Endometrium (tissue), 2 donors: ENCODE measurements around the gene RNU2-63P.
A peak's percentile ranks its signal among the peaks of the same experiment; 100 is the strongest.
"Not testable (repeated sequence)": the region's sequence is repeated elsewhere in the genome, so short reads cannot be mapped to it uniquely, and the experiment has no call there.

Experiments used
- FAIRE-seq: peaks from 2 replicates; lab custom pipeline; 2012; peaks lifted over from hg19 to GRCh38; lab: Jason Lieb, UNC
- donor health status: control.
- donor health status: control.

RNU2-63P gene

DNA sequence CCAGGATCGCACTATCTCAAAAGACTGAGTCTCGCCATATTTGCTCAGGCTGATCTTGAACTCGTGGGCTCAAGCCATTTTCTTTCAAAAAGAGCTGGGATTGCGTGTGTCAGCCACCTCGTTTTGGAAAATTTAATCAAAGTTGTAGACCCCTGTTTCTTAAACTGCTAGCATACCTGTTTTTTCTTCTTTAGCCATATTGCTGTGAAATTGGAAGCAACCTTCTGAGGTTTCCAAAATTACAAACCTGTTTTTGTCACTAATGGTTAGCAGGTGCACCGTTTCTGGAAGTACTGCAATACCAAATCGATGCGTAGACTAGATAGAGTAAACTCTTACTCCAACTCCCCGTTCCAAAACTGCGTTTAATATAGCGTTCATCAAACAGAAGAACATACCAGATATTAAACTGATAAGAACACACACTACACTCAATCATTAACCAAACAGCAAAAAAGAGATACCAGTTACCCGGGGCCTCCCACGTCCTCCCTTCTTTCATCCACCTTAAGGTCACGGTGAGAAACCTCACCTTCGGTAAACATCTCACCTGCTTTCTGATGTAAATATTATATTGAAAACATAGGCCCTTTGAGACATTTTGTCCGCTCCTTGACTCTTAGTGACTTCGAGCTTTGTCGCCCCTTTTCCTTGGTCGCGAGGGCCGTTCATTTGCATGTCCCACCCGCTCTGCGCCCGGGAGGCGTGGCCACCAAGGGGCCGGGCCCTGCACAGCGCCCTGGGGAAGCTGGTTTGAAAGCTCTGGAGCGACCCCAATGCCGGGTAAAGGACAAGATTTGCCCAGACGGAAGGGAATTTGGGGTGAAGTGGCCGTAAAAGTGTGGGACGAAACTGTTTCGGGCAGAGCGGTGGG, at the start of gene RNU2-63P:
RNU2-63P (minus strand) TSS at position 462 of the 874 bp plus-strand sequence.
- FAIRE-seq = no peak

DNA sequence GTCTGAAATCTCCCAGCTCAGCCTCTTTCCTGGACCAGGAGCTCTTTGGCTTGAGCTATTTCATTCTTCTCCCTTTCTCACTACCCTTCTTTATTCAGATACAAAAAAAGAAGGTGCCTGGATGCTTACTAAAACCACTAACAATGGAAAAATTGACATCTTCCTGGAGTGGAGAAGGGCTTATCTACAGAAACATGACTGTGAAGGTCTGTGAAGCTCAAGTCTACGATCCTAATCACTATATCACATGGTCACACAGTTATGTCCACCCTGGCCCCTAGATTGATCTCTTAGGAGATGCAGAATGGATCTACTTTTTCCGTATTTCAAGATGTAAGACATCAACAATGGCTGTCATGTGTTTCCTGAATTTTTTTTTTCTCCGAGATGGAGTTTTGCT, 44.9 kb upstream of the RNU2-63P start:
- FAIRE-seq = no peak

DNA sequence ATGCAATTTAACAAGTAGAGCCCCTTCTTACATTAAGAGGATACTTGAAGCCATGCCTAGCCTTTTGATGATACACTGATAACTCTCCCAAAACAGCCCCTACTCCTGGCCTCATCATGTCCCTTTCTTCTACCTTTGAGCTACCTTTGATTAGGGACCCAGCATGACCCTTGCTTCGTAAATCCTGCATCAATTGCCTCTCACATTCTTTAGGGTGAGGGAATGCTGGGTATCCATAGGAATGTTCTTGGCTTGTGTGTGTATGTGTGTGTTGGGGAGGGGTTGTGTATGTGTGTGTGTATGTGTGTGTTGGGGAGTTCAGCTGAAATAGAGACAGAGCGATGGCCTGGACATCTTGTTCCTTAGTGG, 44.5 kb upstream of the RNU2-63P start:
- no peak for FAIRE-seq

DNA sequence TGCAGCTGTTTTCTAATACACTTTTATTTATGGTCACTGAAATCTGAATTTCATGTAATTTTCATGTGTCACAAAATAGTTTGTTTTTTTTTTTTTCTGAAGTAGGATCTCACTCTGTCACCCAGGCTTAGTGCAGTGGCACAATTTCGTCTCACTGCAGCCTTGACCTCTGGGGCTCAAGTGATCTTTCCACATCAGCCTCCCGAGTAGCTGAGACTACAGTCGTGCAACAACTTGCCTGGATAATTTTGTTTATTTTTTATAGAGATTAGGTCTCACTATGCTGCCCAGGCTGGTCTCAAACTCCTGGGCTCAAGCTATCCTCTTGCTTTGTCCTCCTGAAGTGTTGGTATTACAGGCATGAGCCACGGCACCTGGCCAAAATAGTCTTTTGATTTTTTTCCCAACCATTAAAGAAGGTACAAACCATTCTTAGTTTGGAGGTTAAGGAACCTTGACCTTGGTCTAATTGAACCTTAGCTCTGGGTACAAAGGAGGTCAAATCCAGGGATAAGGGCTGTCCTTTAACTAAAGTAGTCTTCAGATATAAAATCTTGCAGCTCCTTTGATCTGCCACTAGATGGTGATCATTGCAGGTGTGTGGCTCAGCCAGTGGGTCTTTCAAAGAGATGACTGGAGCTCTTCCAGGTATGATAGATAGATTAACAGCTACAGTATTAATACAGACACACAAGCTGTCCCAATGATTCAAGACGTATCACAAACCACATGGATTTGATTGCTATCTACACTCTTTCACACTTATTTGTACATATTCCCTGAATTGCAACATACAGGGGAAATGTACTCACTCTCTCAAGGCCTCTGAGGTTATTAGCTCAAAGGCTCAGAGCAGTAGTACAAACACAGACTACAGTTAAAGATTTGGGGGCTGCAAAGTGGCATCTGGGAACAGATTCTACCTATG, 43.9 kb upstream of the RNU2-63P start:
- no peak for FAIRE-seq

DNA sequence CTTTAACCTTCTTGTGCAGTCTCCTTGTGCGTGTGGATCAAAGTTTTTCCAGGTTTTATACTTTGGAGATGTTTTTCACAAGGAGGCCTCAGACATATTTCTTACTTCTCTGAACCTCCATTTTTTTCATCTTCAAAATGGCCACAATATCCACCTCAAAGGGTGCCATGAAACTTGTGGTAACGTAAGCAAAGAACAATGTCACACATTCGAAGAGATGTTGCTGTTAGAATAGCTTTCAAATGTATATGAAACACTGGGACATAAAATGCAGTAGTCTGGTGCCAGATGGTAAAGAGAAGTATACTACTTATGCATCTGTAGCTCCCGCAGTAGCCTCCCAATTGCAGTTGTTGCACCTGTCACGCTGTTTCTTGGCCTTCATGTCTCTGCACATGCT, 41.8 kb upstream of the RNU2-63P start:
- FAIRE-seq = no peak

DNA sequence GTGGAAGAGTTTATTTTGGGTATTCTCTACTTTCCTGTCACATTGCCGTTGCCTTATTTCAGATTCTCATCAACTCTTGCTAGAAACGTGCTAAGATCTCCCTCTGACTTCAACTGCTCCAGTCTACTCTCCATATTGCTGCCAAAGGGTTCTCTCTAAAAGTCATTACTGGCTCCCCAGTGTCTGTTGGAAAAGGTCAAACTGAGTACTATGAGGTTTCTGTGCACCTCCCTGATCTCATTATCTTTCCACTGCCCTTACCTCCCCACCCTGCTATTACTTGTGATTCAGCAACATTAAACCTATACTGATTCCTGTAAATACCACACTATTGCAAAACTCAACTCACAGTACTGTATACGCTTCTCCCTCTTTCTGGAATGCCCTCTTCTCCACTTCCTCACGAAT, 41.1 kb upstream of the RNU2-63P start:
- no peak for FAIRE-seq

DNA sequence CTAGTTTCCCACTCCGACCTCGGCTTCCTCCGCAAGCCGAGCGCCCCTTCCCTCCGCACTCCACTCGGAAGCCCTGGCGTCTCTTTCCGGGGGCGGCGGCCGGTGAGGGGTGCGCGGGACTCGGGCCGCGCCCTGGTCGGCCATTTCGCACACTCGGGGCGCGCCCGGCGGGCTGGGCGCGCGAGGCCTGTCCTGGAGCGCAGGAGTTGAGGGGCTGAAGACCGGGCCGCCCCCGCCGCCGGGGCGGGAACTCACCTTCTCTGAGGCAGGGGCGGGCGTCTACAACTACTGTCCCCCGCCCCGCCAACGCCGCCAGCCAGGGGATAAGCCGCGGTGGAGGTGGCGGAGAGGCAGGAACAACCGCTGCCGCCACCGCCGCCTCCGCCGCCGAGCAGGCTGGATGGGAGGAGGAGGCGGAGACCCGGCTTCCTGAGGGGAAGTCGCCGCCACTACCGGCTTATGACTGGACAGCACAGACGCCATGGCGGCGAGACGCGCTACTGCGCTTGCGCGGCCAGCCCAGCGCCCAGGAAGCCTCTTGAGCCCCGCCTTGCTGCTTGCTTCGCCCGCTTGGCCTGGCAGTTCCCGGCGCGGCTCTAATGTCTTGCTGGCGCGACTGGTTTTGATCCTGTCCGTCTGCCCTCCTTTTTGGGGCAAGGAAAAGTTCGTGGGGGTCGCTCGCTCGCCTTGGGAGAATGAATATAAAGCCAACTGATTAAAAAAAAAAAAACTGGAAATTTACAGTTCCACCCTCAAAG, 39.2 kb upstream of the RNU2-63P start, which contains the start of gene KRCC1:
KRCC1 (minus strand) TSS at position 413 of the 758 bp plus-strand sequence. CDS start 27,220 bp downstream, outside the sequence.
- FAIRE-seq = no peak

DNA sequence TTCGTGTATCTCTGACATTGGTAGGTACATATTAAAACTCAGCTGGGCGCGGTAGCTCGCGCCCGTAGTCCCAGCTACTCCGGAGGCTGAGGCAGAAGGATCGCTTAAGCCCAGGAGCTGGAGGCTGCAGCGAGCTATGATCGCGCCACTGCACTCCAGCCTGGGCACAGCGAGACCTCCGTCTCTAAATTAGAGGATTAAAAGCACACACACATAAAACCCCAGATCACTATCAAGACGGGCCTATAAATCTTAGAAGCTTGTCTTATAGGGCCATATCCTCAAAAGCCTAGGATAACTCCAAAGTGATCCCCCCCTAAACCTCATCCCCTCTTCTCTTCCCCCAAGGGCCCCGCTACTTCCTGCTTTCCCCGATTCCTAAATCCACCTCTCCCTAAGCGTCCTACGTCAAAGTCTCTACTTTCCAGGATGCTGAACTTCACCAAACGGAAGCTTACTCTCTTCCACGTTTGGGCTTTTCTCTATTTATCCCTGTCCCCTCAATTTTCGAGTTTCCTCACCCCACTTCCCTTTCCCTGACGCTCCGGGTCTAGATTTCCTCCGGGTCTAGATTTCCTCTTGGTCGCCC, 38.5 kb upstream of the RNU2-63P start:
- no peak for FAIRE-seq

DNA sequence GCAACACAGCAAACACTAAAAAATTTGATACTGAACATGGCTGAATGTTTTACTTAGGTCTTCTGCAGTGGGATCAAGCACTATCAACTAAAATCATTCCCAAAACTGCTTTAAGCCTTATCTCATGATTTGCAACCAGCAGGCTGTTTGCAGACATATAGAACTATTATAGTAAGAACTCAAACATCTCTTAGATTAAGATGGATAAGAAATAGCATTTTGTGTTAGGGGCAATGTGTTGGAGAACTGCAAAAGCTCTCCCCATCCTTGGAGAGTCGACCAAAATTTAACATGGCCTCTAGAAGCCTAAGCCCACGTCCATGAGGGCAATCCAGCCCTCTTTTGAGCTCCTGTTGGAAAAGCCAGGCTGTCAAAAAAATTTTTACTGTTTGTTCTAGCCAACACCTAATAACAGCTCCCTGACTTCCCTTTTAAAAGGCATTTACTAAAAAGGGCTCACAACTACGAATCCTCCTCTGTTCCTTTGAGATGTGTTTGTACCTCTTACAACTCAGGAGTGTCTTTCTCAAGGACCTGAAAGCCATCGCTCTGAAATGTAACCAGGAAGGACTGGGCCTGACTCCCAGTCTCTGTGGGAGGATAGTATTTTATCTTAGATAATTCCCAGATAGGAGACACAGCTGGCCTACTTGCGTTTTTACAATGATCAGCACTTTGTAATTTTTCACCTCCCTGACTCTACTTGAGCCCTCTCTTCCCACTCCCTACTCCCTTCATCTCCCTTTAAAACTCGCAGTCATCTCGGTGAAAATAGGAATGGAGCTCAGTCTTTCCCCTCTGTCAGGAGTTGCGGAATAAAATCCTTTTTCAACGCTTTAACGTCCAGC, 37.8 kb upstream of the RNU2-63P start:
- FAIRE-seq = no peak

DNA sequence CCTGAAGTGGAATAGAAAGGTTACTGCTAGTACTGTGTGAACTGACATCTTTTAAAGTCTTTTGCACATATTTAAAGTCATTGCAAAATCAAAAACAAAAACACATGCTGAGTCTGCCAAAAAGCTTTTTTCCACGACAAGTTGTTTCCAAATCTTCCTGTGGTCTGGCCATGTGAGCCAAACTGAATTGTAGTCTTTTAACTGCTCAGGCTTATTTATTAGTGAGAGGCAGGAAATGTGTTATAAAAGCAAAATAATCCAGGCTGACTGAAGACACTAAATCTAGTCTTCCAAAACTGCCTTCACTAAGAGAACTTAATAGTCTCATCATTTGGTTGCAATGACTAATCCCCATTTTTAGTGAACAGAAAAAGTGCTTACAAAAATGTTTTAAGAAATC, 36.9 kb upstream of the RNU2-63P start:
- peak; percentile 98 for FAIRE-seq

DNA sequence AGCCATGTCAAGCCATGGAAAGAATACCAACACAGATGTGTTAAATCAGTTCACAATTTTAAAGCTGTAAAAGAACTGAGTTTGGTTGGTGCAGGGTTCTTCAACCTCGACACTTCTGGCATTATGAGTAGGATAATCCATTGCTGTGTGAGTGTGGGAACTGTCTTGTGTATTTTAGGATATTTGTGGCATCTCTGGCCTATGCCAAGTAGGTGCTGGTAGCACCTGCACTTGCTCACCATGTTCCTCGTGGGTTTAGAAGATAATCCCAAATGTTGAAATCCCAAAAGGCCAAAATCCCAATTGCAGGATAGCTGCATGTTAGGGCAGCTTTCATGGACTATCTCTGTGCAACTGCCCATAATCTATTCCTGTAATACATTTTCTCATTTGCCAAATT, 35.4 kb upstream of the RNU2-63P start:
- no peak for FAIRE-seq

DNA sequence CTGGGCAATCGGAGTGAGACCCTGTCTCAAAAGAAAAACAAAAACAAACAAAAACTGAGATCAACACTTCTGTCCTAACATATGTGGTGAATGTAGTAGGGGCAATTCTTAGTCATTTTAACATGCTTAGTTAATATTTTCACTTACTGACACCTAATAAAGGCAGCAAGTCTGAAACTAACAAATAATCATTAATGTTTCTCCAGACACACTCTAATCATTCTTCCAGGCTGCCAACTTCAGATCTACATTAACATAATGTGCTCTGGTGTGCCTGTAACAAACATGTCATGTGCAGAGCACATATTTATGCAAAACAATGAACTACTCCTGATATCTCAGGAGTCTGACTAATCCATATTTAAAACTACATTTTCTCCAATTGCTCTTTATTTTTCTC, 33.3 kb upstream of the RNU2-63P start:
- FAIRE-seq = no peak

DNA sequence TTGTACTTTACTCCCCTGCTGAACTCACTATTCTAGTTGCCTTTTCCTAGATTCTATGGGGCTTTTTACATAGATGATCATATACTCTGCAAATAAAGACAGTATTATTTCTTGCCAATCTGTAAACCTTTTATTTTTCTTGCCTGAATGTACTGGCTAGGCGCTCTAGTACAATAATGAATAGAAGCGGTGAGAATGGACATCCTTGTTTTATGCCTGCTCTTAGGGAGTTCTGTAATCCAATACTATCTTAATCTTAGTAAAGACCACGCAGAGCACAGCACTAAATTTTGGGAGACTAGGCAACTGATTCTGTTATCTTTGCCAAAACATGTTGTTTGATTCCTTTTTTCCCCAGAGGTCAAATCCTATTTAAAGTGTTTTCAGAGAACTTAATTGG, 32.2 kb upstream of the RNU2-63P start:
- no peak for FAIRE-seq

DNA sequence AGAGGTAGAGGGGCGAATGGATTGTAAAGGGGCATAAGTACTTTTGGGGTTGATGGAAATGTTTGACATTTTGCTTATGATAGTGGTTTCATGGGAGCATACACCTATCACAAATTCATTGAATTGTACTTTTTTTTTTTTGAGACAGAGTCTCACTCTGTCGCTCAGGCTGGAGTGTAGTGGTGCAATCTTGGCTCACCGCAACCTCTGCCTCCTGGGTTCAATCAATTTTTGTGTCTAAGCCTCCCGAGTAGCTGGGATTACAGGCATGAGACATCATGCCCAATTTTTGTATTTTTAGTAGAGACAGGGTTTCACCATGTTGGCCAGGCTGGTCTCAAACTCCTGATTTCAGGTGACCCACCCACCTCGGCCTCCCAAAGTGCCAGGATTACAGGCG, 29.2 kb upstream of the RNU2-63P start:
- not testable (repeated sequence) for FAIRE-seq

DNA sequence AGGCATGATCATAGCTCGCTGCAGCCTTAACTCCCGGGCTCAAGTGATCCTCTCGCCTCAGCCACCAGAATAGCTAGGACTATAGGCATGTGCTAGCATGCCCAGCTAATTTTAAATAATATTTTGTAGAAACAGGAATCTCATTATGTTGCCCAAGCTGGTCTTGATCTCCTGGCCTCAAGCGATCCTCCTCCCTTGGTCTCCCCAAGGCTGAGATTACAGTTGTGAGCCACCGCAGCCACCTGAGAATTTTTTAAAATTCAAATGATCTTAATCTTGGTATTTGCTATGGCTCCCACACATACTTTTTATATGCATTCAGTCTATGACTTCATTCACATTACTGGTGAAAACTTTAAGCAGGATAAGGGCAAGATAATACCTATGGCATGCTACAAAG, 26.1 kb upstream of the RNU2-63P start:
- FAIRE-seq = no peak

DNA sequence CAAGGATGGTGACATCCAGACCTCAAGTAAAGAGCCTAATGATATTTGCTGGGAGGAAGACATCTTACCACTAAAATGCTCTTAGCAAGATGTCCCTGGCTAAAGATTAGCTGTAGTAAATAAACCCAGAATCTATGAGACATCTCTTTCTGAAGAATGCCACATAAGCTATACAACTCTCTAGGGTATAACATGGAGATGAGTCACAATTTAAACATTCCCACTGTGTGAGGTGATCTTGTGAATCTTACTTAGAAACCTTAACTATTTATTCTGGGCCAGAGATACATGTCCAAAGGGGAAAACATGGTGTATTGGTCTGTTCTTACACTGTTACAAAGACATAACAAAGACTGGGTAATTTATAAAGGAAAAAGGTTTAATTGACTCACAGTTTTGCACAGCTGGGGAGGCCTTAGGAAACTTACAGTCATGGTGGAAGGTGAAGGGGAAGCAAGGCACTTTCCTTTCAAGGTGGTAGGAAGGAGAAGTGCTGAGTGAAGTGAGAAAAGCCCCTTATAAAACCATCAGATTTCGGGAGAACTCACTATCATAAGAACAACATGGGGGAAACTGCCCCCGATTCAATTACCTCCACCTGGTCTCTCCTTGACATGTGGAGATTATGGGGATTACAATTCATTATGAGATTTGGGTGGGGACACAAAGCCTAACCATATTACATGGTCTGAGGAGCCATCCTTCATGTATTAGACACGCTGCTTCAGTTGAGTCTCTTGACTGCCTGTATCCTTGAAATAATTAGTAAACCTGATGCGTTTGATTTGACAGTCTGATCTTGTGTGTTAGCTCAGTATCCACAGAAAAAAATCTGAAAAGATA, 22.1 kb upstream of the RNU2-63P start:
- FAIRE-seq = no peak

DNA sequence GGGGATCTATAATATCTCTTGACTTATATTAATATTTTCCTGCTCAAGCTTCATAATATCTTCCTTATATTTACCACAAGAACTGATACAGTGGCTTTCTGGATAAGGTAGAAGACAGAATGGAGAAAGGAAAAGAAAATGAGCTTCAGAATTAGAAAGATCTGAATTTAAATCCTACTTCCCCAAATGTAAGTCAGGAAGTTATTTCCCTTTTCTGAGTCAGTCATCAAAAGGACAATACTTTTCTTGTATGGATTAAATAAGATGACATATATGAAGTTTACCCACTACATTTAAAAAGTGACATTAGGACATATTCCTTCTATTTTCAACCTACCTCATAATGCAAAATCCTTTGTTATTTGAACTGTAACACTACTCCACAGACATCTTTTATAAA, 20.3 kb upstream of the RNU2-63P start:
- FAIRE-seq = no peak

DNA sequence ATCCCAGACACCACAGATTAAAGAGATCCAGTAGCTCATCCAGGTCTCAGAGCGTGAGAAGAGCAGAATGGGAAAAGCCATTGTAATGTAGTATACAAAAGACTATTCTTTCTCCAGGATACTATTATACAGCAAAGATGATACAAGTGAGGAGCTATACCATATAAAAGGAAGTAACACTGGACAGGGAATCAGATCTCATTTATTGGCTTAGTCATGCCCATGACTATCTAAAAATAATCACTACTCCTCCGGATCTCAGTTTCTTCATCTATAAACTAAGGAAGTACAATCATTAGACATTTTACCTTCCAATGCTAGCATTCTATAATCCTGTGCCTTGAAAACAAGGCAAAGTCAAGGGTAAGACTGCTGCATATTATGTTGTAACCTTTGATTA, 19.8 kb upstream of the RNU2-63P start:
- no peak for FAIRE-seq

DNA sequence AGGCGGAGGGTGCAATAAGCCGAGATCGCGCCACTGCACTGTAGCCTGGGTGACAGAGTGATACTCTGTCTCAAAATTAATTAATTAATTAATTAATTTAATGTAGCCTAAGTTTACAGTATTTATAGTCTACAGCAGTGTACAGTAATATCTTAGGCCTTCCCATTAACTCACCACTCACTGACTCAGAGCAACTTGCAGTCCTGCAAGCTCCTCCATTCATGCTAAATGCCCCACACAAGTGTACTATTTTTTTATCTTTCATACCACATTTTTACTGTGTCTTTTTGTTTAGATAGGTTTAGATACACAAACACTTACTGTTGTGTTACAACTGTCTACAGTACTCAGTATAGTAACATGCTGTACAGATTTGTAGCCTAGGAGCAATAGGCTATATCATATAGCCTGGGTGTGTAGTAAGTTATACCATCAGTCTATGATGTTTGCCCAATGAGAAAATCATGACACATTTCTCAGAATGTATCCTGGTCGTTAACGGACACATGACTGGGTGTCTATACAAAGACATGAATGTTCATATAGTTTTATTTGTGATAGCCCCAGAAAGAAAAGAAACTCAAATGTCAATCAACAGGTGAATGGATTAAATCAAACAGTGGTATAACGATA, 15.8 kb upstream of the RNU2-63P start:
- FAIRE-seq = no peak

DNA sequence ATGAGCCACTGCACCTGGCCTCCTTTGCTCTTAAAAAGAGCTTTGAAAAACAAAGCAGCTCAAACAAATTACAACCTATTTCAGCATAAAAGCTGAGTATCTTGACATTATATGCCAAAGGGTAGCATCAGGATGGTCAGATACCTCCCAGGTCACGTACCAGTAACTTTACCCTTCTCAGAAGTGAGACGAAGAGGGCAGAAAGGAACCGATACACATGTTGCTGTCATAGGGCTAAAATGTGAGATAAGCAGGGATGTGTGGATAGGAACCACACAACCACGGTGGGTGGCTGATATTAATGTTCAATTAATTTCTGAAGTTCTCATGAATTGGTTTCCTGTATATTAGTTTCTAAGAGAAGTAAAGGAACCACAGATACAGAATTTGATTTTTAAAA, 12.6 kb upstream of the RNU2-63P start:
- FAIRE-seq = no peak
